Astrocyte (in vitro differentiated cells and primary cell): ENCODE results near the gene STK40. TPM values are rescaled to one million over a fixed set of nuclear protein-coding genes. Genes with fewer than 3 reads are reported as not detected.

Experiments used
- DNase-seq: peaks from one replicate; pipeline ENCODE4 v3.0.0-alpha.2; 2010; ENCODE audit warnings: low read depth
- FAIRE-seq: peaks from 2 replicates; lab custom pipeline; 2011; peaks lifted over from hg19 to GRCh38; lab: Jason Lieb, UNC
- H2AFZ ChIP-seq: 2 replicates; pipeline ENCODE4 v1.6.0; 2012; ENCODE audit warnings: low read depth, low read length, inconsistent platforms
- H3K27ac ChIP-seq: 2 replicates; pipeline ENCODE4 v1.5.1; 2011; ENCODE audit warnings: low read depth, low read length, inconsistent platforms
- H3K27me3 ChIP-seq: 2 replicates; pipeline ENCODE4 v1.6.0; 2011; ENCODE audit warnings: low read length, inconsistent platforms; ENCODE audit not compliant: insufficient read depth
- H3K36me3 ChIP-seq: 2 replicates; pipeline ENCODE4 v1.5.1; 2011; ENCODE audit warnings: low read length, inconsistent platforms; ENCODE audit not compliant: insufficient read depth
- H3K4me1 ChIP-seq: 2 replicates; pipeline ENCODE4 v1.5.1; 2011; ENCODE audit warnings: low read length, inconsistent platforms; ENCODE audit not compliant: insufficient read depth
- H3K4me2 ChIP-seq: 2 replicates; pipeline ENCODE4 v1.6.0; 2012; ENCODE audit warnings: low read length, inconsistent platforms
- H3K4me3 ChIP-seq: 2 replicates; pipeline ENCODE4 v1.5.1; 2011; ENCODE audit warnings: low read depth, mild to moderate bottlenecking, low read length, inconsistent platforms; ENCODE audit not compliant: insufficient read depth
- H3K79me2 ChIP-seq: 2 replicates; pipeline ENCODE4 v1.6.0; 2012; ENCODE audit warnings: mild to moderate bottlenecking, low read length, inconsistent platforms; ENCODE audit not compliant: insufficient read depth
- H3K9ac ChIP-seq: 2 replicates; pipeline ENCODE4 v1.6.0; 2012; ENCODE audit warnings: mild to moderate bottlenecking, low read length, inconsistent platforms
- H3K9me3 ChIP-seq: 2 replicates; pipeline ENCODE4 v1.5.1; 2012; ENCODE audit warnings: low read depth, mild to moderate bottlenecking, low read length, inconsistent platforms; ENCODE audit not compliant: insufficient read depth
- H4K20me1 ChIP-seq: 2 replicates; pipeline ENCODE4 v1.6.0; 2012; ENCODE audit warnings: low read length, inconsistent platforms; ENCODE audit not compliant: insufficient read depth
- H3K27ac Mint-ChIP-seq: one replicate; pipeline ENCODE4 v1.8.0; 2021; ENCODE audit warnings: mild to moderate bottlenecking, mixed read lengths; ENCODE audit not compliant: unreplicated experiment
- H3K27me3 Mint-ChIP-seq: one replicate; pipeline ENCODE4 v1.8.0; 2021; ENCODE audit warnings: low read depth, mixed read lengths; ENCODE audit not compliant: unreplicated experiment
- H3K36me3 Mint-ChIP-seq: one replicate; pipeline ENCODE4 v1.8.0; 2021; ENCODE audit warnings: low read depth, mixed read lengths; ENCODE audit not compliant: unreplicated experiment
- H3K4me1 Mint-ChIP-seq: one replicate; pipeline ENCODE4 v1.8.0; 2021; ENCODE audit warnings: low read depth, mixed read lengths; ENCODE audit not compliant: unreplicated experiment
- H3K4me3 Mint-ChIP-seq: one replicate; pipeline ENCODE4 v1.8.0; 2021; ENCODE audit warnings: mild to moderate bottlenecking, moderate library complexity, mixed read lengths; ENCODE audit not compliant: unreplicated experiment
- H3K9me3 Mint-ChIP-seq: one replicate; pipeline ENCODE4 v1.8.0; 2021; ENCODE audit warnings: mild to moderate bottlenecking, mixed read lengths; ENCODE audit not compliant: unreplicated experiment
- CTCF ChIP-seq: IDR thresholded peaks from 2 replicates; pipeline ENCODE4 v1.5.1; 2011; ENCODE audit warnings: low read depth, mild to moderate bottlenecking, inconsistent platforms, low read length, moderate library complexity; ENCODE audit not compliant: insufficient read depth
- EZH2 ChIP-seq: IDR thresholded peaks from 2 replicates; pipeline ENCODE4 v1.6.1; 2012; ENCODE audit warnings: mild to moderate bottlenecking, low read length, inconsistent platforms; ENCODE audit not compliant: insufficient read depth
- total RNA-seq: library from RNA; stranded (reverse); gene quantifications from 2 replicates; pipeline ENCODE4 v1.2.1, GENCODE V29; 2021

Gene STK40
- total RNA-seq, 1 donor from 2014 or later: 71.1 TPM

- Histone ChIP-seq H3K27ac (no peak overlapping the region), H3K9ac (no peak overlapping the region), H3K4me1 (peaks cover 11% of the 10 kb centered on the region), H3K4me3 (no peak overlapping the region), H3K79me2 (peaks cover 90% of the 10 kb centered on the region), H4K20me1 (peaks cover 79% of the 10 kb centered on the region), H2AFZ (no peak overlapping the region), H3K36me3 (no peaks in the 10 kb centered on the region), H3K9me3 (no peaks in the 10 kb centered on the region), H3K4me2 (no peak overlapping the region), H3K27me3 (no peaks in the 10 kb centered on the region)
- TF ChIP-seq CTCF: no peak
- Mint-ChIP-seq H3K9me3 (no peaks in the 10 kb centered on the region), H3K4me3 (peak overlapping the region; percentile 37), H3K4me1 (peaks cover 19% of the 10 kb centered on the region), H3K36me3 (peaks cover 11% of the 10 kb centered on the region), H3K27me3 (no peaks in the 10 kb centered on the region), H3K27ac (peak overlapping the region; percentile 60)
- DNase-seq: no peak
- FAIRE-seq: no peak
Observed at GRCh38 chr1:36381405-36381804, 4.3 kb downstream of the STK40 start.

- no peak overlapping the region for H3K4me2 ChIP-seq
- DNase-seq: no peak
Observed at GRCh38 chr1:36380782-36381181, 4.9 kb downstream of the STK40 start.

More at GRCh38 chr1:36380782-36381181, 4.9 kb downstream of the STK40 start:
- H3K36me3 ChIP-seq: no peaks in the 10 kb centered on the region
- Mint-ChIP-seq H3K27me3 (no peaks in the 10 kb centered on the region), H3K4me3 (no peak overlapping the region), H3K36me3 (peaks cover 11% of the 10 kb centered on the region), H3K4me1 (peaks cover 24% of the 10 kb centered on the region), H3K9me3 (no peaks in the 10 kb centered on the region), H3K27ac (no peak overlapping the region)
- FAIRE-seq: no peak
- H3K9ac ChIP-seq: no peak overlapping the region
- H3K4me1 ChIP-seq: peaks cover 8% of the 10 kb centered on the region
- peaks cover 85% of the 10 kb centered on the region for H4K20me1 ChIP-seq
- no peaks in the 10 kb centered on the region for H3K9me3 ChIP-seq
- no peak overlapping the region for H3K4me3 ChIP-seq
- no peak overlapping the region for H3K27ac ChIP-seq
- TF ChIP-seq CTCF (no peak), EZH2 (no peak)
- peaks cover 97% of the 10 kb centered on the region for H3K79me2 ChIP-seq
- no peaks in the 10 kb centered on the region for H3K27me3 ChIP-seq
- no peak overlapping the region for H2AFZ ChIP-seq
